GM18520 (cell line): ENCODE data around the gene XIRP2.
"Not testable (repeated sequence)": the region's sequence is repeated elsewhere in the genome, so short reads cannot be mapped to it uniquely, and the experiment has no call there.

ENCODE experiments used
- ATAC-seq: cut with Tn5 transposase; IDR thresholded peaks from one replicate; pipeline ENCODE4 v1.9.1; 2021; ENCODE audit not compliant: unreplicated experiment

The XIRP2 gene

GRCh38 chr2:167048829-167049228 is 160.5 kb downstream of the XIRP2 start:
- no peak for ATAC-seq

GRCh38 chr2:167049659-167050058 is 161.4 kb downstream of the XIRP2 start:
- no peak for ATAC-seq

- ATAC-seq: no peak
These were observed 164.5 kb downstream of the XIRP2 start for GRCh38 chr2:167052825-167053224.

- no peak for ATAC-seq
These were observed 166.6 kb downstream of the XIRP2 start for GRCh38 chr2:167054881-167055280.

- no peak for ATAC-seq
These were observed 169.2 kb downstream of the XIRP2 start for GRCh38 chr2:167057446-167057845.

GRCh38 chr2:167059173-167059572 is 170.9 kb downstream of the XIRP2 start:
- ATAC-seq: no peak

GRCh38 chr2:167069855-167070254 is 181.6 kb downstream of the XIRP2 start:
- no peak for ATAC-seq

- ATAC-seq: not testable (repeated sequence)
These were observed 187.4 kb downstream of the XIRP2 start for GRCh38 chr2:167075708-167076107.

GRCh38 chr2:167098931-167099330 is 210.7 kb downstream of the XIRP2 start:
- ATAC-seq: not testable (repeated sequence)

- ATAC-seq: no peak
These were observed 212.2 kb downstream of the XIRP2 start for GRCh38 chr2:167100506-167100905.

- ATAC-seq: no peak
These were observed 214.9 kb downstream of the XIRP2 start for GRCh38 chr2:167103028-167103756.

GRCh38 chr2:167103757-167104133 is 215.5 kb downstream of the XIRP2 start:
- ATAC-seq: no peak

GRCh38 chr2:167104691-167105090 is 216.4 kb downstream of the XIRP2 start:
- ATAC-seq: no peak

GRCh38 chr2:167109682-167110081 is 221.4 kb downstream of the XIRP2 start:
- peak; percentile 51 for ATAC-seq

GRCh38 chr2:167110345-167110744 is 222.1 kb downstream of the XIRP2 start:
- no peak for ATAC-seq

- no peak for ATAC-seq
These were observed 225.7 kb downstream of the XIRP2 start for GRCh38 chr2:167114018-167114417.

GRCh38 chr2:167115541-167115940 is 227.3 kb downstream of the XIRP2 start:
- ATAC-seq: no peak

- ATAC-seq: no peak
These were observed 234.1 kb downstream of the XIRP2 start for GRCh38 chr2:167122389-167122788.

- ATAC-seq: no peak
These were observed 237.9 kb downstream of the XIRP2 start for GRCh38 chr2:167126165-167126564.

GRCh38 chr2:167127135-167127534 is 238.9 kb downstream of the XIRP2 start:
- ATAC-seq: no peak

GRCh38 chr2:167128130-167128529 is 239.8 kb downstream of the XIRP2 start:
- ATAC-seq: no peak

- no peak for ATAC-seq
These were observed 243.8 kb downstream of the XIRP2 start for GRCh38 chr2:167132066-167132465.

GRCh38 chr2:167132906-167133555 is 244.8 kb downstream of the XIRP2 start:
- ATAC-seq: no peak
